ENCODE data around the gene ENOX1. TPM values are rescaled to one million over a fixed set of nuclear protein-coding genes. Genes with fewer than 3 reads are reported as not detected.

Gene ENOX1
- polyA plus RNA-seq, 1 donor (not counting 4 experiments of a cell fraction or from before 2014, with no cell fraction given) = 1.1 TPM

- dilution Hi-C loops (cut with MboI; ENCODE audit: extremely low pct_ligation_motif_present, low sequenced_read_pairs) = no loop called here
- DNase-seq (ENCODE audit: low read depth, low spot score) = no peak
- no peaks in the 10 kb centered on the region for H3K79me2 ChIP-seq (ENCODE audit: control insufficient read depth, insufficient read depth, low read length)
Observed at GRCh38 chr13:43408274-43408673, 378.5 kb downstream of the ENOX1 start.

DNA sequence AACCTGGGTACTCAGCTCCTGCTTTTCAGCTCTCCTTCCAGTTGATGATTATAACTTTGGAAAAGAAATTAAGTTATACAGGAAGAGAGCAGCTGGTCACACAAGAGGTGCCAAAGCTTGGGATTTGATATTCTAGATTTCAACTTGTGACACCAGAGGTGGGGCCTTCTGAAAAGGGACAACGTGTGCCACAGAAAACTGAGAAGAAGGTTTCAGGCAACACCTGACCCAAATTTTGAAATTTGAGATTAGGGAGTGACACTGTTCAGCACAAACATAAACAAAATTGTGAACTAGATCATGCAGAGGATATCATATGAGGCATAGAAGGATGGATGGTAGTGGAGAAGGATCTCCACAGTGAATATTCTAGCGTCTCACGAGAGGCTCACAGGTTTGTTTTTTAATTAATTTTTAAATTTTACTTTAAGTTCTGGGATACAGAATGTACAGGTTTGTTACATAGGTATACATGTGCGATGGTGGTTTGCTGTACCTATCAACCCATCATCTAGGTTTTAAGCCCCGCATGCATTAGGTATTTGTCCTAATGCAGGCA, 379.7 kb downstream of the ENOX1 start:
- FAIRE-seq = no peak

More at GRCh38 chr13:43408274-43408673, 378.5 kb downstream of the ENOX1 start:
- Histone ChIP-seq H3K4me2 (ENCODE audit: control insufficient read depth, extremely low read depth, insufficient read depth, low read depth, low read length) (no peak overlapping the region), H2AFZ (ENCODE audit: control insufficient read depth, low read length) (no peak overlapping the region), H3K4me3 (ENCODE audit: control insufficient read depth in 2 of 3, extremely low read depth in 1 of 3, insufficient read depth in 2 of 3, low read depth in 1 of 3, low read length in 3 of 3) (no peak overlapping the region), H3K36me3 (ENCODE audit: control insufficient read depth in 2 of 2, extremely low read depth in 1 of 2, insufficient read depth in 2 of 2, low read length in 2 of 2) (no peaks in the 10 kb centered on the region), H3K9ac (ENCODE audit: control insufficient read depth, extremely low read depth, insufficient read depth, low read length) (no peak overlapping the region), H3K27ac (ENCODE audit: control insufficient read depth, insufficient read depth, low read length) (no peak overlapping the region), H3K9me1 (ENCODE audit: control insufficient read depth, extremely low read depth, insufficient read depth, low read length) (no peaks in the 10 kb centered on the region), H3K27me3 (ENCODE audit: control insufficient read depth, extremely low read depth, insufficient read depth, low read length) (no peaks in the 10 kb centered on the region), H3K9me3 (ENCODE audit: control insufficient read depth, low read depth, low read length) (no peaks in the 10 kb centered on the region), H4K20me1 (ENCODE audit: control insufficient read depth, extremely low read depth, insufficient read depth, low read length) (no peaks in the 10 kb centered on the region), H3K4me1 (ENCODE audit: control insufficient read depth, extremely low read depth, insufficient read depth, low read length) (peaks cover 10% of the 10 kb centered on the region)
- no peak for FAIRE-seq
- TF ChIP-seq CTCF (optimal IDR thresholded peaks at IDR 0.05 in 1 of 3, IDR thresholded peaks at IDR 0.05 in 1 of 3, conservative IDR thresholded peaks at IDR 0.05 in 1 of 3; ENCODE audit: extremely low read depth in 1 of 3, insufficient read depth in 2 of 3, low read length in 3 of 3) = no peak
- no peak for TF ChIP-seq EZH2 (IDR thresholded peaks at IDR 0.05; ENCODE audit: low read length)

More for the DNA sequence above, 379.7 kb downstream of the ENOX1 start:
- Histone ChIP-seq H3K9me1 (ENCODE audit: control insufficient read depth, extremely low read depth, insufficient read depth, low read length) (no peaks in the 10 kb centered on the region), H4K20me1 (ENCODE audit: control insufficient read depth, extremely low read depth, insufficient read depth, low read length) (no peaks in the 10 kb centered on the region), H2AFZ (ENCODE audit: control insufficient read depth, low read length) (no peak overlapping the region), H3K4me3 (ENCODE audit: control insufficient read depth in 2 of 3, extremely low read depth in 1 of 3, insufficient read depth in 2 of 3, low read depth in 1 of 3, low read length in 3 of 3) (no peak overlapping the region), H3K4me1 (ENCODE audit: control insufficient read depth, extremely low read depth, insufficient read depth, low read length) (peaks cover 10% of the 10 kb centered on the region), H3K79me2 (ENCODE audit: control insufficient read depth, insufficient read depth, low read length) (no peaks in the 10 kb centered on the region), H3K9ac (ENCODE audit: control insufficient read depth, extremely low read depth, insufficient read depth, low read length) (no peak overlapping the region), H3K27ac (ENCODE audit: control insufficient read depth, insufficient read depth, low read length) (no peak overlapping the region), H3K9me3 (ENCODE audit: control insufficient read depth, low read depth, low read length) (no peaks in the 10 kb centered on the region), H3K4me2 (ENCODE audit: control insufficient read depth, extremely low read depth, insufficient read depth, low read depth, low read length) (no peak overlapping the region), H3K27me3 (ENCODE audit: control insufficient read depth, extremely low read depth, insufficient read depth, low read length) (no peaks in the 10 kb centered on the region), H3K36me3 (ENCODE audit: control insufficient read depth in 2 of 2, extremely low read depth in 1 of 2, insufficient read depth in 2 of 2, low read length in 2 of 2) (no peaks in the 10 kb centered on the region)
- DNase-seq (ENCODE audit: low read depth, low spot score) = no peak
- dilution Hi-C loops (cut with MboI; ENCODE audit: extremely low pct_ligation_motif_present, low sequenced_read_pairs) = no loop called here
- TF ChIP-seq EZH2 (IDR thresholded peaks at IDR 0.05; ENCODE audit: low read length) (no peak), CTCF (optimal IDR thresholded peaks at IDR 0.05 in 1 of 3, IDR thresholded peaks at IDR 0.05 in 1 of 3, conservative IDR thresholded peaks at IDR 0.05 in 1 of 3; ENCODE audit: extremely low read depth in 1 of 3, insufficient read depth in 2 of 3, low read length in 3 of 3) (no peak)

All from keratinocyte (primary cell).